NCI-H2029 (cell line): Measurements from ENCODE around the gene OR6J1.
"Not testable (repeated sequence)": the region's sequence is repeated elsewhere in the genome, so short reads cannot be mapped to it uniquely, and the experiment has no call there.

Experiments used
- DNase-seq: peaks from one replicate; lab custom pipeline; 2025; lab: John Stamatoyannopoulos, UW

OR6J1 gene

DNA sequence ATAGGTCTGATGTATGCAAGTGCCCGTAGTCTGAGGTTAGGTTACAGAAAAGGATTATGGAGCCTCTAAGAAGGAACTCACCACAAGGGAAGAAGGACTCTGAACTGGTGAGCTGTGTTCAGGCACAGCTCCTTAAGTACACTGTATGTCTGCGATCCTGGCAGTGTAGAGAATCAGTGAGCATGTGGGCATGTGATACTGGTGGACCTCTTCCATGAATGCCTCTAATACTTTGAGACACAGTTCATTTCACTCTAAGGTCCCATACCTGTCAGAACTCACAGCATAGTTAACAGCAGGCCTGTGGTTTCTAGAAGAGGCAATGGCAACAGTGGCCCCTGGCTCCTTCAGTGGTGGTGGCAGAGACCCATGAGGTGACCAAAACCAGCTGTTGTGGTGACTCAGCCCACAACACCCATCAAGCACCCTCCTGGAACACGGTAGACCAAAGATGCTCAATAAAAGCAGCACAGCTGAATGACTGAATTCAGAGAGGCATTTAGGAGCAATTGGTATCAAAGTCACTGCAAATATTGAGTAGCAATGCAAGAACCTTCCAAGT lies 6.9 kb upstream of the OR6J1 start:
- DNase-seq: no peak

DNA sequence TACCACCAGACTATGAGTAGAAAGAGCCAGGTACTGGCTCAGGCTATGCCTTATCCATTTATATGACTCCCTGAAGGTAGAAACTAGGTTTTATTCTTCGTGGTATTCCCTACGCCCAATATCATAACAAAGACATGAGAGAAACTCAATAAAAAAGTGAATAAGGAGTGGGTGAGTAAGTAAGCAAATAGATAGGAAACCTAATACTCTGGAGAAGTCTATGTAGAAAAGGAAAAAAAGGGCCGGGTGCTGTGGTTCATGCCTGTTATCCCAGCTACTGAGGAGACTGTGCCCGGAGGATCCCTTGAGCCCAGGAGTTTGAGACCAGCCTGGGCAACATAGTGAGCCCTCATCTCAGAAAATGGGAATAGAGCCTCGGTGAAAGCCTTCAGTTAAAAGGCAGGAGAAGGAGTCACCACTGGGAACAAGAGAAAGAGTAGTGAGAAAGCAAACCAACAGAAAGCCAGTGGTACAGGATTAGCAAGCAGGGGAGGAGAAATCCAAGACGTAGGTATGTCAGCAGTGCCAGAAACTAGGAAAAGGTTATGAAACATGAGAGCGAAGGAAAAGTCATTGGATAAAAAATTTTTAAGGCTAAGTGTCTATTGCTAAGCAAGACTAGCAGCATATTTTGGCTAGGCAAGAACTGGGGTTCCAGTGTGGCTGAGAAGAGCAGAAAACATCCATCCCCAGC lies 6.0 kb upstream of the OR6J1 start:
- DNase-seq: no peak

DNA sequence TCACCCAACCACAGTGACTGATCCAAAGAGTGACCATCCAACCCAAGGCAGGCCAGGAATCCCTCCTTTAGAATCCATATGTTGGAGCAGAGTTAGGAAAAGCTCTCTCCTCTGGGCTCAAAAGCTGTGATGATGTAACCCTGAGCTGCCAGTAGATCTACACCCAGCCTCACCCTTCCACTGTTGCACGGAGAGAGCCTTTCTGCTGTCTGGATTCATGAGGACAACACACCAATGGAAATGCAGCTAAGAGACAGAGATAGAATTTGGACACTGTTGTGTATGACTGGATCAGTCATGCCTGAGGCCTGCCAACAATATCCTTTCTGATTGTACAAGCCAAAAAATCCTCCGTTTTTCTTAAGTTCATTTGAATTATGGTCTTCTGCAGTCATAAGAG lies 4.4 kb upstream of the OR6J1 start:
- no peak for DNase-seq

DNA sequence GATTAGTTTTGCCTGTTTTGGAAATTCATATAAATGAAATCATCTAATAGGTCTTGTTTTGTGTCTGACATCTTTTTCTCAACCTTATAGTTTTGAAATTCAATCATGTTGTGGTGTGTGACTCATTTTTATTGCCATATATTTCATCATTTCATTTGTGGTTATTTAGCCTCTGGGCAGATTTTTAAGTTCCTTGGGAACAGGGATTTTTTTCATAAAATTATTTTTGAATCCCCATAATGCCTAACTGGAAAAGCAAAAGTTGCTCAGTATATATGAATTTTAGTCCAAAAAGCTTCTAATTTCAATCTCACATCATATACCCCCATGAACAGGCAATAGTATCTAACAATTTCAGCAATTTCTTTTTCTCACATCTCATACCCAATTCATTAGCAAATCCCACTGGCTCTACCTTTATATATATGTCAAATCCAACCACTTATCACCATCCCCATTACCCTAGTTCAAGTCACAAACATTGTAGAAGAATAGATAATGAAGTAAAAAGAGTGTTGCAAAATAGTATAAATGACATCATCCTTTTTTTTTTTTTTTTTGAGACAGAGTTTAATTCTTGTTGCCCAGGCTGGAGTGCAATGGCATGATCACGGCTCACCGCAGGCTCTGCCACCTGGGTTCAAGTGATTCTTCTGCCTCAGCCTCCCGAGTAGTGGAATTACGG lies 2.6 kb upstream of the OR6J1 start:
- no peak for DNase-seq

DNA sequence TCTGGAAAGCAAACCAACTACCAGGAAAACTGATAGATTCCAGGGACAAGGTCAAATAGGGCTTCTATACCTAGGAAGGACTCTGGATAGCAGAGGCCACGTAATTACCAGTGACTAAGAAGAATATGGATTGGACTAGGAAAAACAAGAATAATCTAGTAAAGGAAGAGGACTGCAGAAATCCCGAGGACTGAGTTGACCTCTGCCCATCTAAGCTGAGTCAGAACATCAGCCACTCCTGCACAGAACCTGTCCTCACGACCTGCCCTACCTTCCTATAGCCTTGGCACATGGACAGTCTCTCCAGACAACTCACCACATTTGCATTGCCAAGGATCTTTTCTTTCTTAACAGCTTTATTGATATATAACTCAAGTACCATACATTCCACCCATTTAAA lies 2.3 kb downstream of the OR6J1 start:
- DNase-seq: no peak

DNA sequence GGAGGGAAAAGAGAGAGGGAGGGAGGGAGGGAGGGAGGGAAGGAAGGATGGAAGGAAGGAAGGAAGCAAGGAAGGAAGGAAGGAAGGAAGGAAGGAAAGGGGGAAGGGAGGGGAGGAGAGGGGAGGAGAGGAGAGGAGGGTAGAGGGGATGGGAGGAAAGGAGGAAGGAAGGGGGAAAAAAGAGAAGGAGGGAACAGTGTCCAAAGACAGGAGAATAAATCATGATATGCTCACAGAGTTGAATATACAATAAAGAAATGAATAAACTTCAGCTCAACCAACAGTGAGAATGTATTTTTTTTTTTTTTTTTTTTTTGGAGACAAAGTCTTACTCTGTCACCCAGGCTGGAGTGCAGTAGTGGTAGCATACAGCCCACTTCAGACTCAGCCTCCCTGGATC lies 4.0 kb downstream of the OR6J1 start:
- no peak for DNase-seq

DNA sequence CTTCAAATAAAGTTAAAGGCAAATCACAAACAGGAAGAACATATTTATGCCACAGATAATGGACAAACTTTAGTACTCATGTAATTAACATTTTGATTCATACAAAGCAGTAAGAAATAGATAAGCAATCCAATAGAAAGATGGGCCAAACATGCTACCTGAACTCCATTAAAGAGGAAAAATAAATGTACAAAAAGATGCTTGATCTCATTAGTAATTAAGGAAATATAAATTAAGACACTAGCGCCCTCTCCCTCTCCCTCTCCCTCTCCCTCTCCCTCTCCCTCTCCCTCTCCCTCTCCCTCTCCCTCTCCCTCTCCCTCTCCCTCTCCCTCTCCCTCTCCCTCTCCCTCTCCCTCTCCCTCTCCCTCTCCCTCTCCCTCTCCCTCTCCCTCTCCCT lies 8.2 kb downstream of the OR6J1 start:
- DNase-seq: not testable (repeated sequence)

DNA sequence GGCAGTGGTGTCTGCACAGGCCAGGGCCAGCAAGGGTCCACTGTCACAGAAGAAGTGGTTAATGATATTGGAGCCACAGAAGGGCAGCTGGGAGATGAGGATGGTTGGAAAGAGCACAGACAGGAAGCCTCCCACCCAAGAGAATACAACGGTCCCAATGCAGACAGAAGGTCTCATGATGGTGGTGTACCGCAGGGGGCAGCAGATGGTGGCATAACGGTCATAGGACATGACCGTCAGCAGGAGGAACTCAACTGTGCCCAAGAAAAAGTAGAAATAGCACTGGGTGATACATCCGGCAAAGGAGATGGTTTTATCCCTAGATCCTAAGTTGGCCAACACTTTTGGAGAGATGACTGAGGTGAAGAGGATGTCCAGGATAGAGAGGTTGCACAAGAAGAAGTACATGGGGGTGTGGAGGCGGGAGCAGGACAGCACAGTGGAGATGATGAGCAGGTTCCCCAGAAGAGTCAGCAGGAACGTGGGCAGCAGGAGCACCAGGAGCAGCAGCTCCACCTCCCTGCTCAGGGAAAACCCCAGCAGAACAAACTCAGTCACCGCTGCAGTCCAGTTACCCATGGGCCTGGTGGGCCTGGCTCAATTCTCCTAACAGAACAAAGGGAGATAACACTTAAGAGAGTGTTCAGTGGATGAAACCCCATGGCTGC lies 9.8 kb downstream of the OR6J1 start:
- no peak for DNase-seq

DNA sequence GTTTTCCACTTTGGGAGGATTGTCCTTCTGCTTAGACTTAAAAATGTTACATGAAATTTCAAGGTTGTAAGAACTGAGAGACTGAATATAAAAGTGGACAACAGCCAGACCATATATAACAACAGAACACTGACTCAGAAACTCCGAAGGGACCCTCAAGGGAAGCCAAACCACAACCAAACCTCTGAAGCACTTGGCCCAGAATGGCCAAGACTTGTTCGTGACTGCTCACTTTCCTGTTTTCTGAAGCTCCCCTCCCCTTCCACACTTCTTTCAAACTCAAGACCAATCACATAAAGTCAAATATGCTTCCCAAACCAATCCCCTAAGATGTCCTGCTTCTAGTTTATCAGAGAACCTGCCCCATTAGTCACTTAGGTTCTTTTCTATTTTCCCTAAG lies 13.7 kb downstream of the OR6J1 start:
- DNase-seq: no peak

DNA sequence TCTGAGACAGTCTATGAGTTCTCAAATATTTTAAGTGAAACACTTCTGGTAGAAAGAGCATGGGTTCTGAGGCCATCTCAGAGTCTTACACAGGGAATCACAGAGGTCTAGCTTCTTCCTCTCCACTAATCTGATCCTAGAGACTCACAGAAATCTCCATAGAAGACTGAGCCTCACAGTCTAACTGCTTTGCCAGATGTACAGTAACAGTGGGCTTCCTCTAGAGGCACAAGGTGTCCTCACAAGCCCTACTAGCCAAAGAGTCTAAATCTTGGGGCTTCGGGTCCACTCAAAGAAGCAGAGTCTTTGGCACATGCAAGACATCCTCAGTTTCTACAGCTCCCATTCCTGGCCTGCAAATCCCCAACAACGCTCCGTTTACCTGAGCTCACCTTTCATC lies 14.1 kb downstream of the OR6J1 start:
- DNase-seq: no peak

DNA sequence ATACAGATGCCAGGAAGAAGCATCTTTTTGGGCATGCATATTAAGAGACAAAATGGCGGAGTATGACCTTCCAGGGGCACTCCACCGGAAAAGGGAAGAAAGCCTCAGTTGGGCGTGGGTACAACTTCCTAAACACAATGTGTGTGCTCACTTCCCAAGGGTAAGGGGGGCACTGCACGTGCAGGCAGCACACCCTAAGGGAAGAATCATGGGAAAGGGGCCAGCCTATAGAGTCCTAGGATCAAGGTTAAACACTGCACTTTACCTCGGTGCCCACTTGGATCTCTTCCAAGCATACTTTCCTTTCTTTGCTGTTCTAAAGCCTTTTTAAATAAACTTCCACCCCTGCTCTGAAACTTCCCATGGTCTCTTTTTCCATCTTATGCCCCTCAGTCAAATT lies 14.8 kb downstream of the OR6J1 start:
- no peak for DNase-seq

DNA sequence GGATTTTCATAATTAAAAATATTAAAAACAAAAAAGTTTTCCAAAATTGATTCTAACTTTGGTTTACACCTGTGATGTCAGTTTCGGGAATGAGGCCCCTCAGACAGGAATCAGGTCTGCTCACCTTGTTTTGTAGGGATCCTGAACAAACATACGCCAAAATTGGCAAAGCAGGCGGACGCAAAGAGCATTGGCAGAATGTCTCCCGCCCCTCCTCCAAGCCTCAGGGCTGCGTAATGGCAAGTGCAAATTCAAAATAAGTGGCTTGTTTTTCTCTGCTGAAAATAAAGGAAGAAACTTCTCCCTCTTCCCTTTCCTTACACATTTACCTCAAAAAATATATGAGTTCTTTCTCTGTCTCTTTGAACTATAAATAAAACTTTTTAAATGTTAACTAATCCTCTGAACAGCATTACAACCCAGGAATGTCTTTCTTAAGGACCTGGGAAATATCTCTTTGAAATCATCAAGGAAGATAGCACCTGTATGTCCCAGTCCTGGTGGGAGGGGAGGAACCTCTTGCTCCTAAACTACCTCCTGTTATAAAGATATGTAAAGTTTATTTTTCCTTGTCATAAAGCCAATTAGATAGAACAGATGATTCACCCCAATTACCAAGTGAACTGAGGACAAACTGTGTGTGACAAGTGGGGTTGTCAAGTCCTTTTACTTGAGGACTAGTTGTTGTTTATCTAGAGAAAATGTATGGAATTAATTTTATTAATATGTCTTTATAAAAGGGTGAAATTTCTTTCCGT lies 16.5 kb downstream of the OR6J1 start:
- no peak for DNase-seq

DNA sequence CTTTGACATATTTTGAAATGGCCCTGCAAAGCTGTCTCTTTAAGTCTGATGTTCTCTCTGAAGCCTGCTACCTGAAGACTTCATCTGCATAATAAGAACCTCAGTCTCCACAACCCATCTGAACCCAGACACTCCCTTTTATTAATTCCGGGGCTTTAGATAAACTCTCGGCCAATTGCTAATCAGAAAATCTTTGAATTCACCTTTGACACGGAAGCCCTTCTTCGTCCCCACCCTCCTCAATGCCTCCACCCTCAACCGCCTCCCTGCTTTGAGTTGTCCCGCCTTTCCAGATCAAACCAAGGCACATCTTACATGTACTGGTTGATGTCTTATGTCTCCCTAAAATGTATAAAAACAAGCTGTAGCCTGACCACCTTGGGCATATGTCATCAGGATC lies 17.6 kb downstream of the OR6J1 start:
- no peak for DNase-seq

DNA sequence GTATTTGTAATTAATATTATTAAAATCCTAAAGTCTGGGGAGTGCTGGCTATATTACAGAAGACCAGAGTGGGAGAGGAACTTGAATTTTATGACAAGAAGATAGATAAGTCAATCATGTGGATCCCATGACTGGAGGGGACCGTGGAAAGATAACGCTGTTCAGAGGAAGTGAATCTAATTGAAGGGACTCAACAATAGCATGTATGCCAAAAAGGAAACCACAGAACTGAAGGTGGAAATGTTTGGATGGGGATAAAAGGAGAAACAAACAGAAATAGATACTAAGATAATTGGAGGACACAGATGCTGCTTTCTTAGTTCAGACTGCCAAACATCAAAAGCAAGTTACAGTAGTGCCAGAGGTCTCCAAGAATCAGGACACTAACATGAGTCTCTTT lies 21.1 kb downstream of the OR6J1 start:
- DNase-seq: no peak

DNA sequence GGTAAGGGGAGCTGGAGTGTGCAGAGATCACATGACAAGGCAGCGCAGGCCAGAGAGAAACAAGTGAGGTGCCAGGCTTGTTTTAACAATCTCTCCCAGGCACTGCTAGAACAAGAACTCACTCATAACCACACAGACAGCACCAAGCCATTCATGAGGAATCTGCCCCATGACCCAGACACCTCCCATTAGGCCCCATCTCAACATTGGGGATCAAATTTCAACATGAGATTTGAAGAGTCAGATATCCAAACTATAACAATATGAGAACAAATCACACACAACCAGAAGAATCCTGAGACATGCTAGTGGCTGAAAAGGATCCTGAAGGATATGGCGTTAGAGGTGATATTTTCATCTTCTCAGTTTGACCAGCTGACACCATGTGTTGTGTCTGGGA lies 21.9 kb downstream of the OR6J1 start:
- no peak for DNase-seq

DNA sequence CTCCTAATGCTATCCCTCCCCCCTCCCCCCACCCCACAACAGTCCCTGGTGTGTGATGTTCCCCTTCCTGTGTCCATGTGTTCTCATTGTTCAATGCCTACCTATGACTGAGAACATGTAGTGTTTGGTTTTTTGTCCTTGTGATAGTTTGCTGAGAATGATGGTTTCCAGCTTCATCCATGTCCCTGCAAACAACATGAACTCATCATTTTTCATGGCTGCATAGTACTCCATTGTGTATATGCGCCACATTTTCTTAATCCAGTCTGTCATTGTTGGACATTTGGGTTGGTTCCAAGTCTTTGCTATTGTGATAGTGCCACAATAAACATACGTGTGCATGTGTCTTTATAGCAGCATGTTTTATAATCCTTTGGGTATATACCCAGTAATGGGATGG lies 28.4 kb downstream of the OR6J1 start:
- DNase-seq: not testable (repeated sequence)

DNA sequence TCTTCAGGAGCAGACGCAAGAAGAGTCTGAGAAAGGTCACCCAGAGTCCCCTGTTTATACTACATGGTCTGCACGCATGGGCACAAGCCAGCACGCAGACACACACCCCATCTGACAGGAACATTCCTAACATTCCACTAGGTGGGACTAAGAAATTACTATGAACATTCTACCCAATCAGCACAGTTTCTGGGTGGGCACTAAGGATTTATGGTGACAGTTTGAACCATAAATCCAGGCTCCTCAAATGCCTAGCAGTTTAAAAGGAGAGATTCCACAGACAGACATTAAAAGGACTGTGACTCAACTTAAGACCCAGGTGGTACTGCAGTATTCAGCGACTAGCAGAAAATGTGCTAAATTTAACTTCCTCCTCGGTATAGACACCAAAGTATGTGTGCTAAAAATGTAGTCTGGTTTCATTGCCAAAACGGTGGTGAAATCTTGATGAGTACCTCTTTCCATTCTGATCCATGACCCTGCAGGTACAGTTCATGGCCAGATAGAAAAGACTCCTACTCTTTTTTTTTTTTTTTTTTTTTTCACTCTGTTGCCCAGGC lies 29.8 kb downstream of the OR6J1 start:
- no peak for DNase-seq

DNA sequence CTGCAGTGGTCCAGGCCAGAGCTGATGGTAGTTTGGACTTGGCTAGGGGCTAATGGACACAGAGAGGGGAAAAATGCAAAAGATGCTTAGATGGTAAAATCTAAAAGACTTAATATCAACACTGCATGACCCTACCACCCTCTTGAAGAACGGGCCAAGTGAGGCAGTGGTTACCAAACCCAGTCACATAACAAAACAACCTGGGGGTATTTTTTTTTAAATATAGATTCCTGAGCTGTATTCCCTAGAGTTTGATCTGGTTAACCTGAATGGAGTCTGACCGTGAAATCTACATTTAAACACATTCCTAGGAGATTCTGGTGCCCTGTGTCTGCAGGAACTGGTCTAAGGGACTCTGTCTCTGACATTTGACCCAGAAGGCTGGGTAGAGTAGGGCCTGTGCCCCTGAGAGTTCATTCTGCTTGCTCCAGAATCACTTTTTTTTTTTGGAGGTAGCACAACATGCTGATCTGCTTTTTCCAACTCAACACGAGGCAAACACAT lies 30.4 kb downstream of the OR6J1 start:
- no peak for DNase-seq

DNA sequence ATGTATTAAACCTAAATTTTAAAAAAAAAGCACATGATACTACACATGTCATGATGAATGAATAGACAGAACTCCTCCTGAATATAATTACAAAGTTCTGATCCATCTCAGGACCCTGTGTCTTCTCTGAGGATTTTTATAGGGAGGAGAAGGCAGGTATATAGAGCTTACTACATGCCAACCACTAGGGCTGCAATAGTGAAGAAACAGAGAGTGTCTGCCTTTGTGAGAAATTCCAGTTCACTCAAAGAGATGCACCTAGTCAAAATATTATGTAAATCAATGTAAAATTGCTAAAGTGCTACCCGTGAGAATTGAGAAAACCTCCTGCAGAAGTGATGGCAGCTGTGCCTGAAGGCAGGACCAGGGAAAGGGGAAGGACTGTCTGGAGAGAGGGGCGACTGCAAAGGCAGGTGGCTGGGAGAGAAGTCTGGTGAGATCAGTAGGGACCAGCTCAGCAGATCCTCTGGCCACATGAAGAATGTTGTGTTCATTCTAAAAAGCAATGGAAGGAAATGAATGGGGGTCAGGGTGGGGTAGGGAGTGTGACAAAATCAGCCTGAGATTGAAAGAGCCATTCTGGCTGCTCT lies 31.0 kb downstream of the OR6J1 start:
- no peak for DNase-seq

DNA sequence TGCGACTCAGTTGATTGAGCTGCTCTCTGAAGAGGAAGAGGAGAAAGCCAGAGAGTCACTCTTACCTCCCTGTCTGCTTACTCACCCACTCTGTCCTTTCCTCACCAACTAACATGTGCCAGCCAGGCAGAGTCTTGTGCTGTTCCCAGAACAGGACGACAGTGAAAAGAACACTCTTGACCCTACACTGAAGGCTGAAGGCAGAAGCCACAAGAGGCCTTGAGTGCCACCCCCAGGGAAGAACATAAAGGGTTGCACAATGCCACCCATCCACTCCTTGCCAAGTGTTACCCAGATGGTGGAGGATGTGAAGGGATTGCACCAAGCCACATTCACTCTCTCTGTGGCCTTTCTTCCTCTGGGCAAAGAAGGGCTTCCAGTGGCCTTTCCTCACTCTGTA lies 33.2 kb downstream of the OR6J1 start:
- DNase-seq: no peak

DNA sequence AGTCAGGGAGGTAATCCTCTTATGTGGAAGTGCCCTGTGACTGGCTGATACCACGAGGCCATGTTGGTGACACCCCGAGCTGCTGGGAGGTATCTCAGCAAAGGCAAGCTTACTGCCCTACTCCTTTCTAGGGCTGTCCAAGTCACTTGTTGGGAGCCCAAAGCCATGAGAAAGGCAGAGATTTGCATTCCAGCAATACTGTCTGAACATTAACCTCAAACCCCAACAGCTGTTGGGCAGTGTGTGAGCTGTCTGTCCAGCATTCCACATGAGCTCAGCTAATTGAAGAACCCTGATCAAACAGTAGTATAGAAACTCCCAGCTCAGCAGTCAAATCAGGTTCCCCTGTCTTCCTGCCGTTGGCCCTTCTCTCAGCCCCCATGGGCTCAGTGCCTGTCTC lies 36.9 kb downstream of the OR6J1 start:
- no peak for DNase-seq

DNA sequence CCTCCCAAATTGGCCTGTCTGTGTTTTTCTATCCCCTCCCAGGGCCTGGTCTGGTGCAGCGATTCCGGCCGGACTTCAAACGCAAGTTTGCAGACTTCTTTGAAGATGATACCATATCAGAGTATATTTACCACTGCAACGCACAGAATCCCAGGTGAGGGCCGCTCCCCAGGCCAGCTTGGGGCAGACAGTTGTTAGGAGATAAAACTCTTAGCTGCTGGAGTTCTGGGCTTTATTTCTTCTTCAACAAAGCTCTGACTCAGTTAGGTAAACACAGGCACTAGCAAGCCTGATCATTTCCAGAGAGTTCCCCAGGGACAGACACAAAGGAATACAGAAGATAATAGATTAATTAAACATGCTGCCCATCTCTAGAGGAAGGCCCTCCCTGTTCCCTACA lies 37.8 kb downstream of the OR6J1 start:
- DNase-seq: no peak
